Transverse colon (tissue), 4 donors: Measurements from ENCODE around the gene KMT2B.
"Not testable (repeated sequence)": the region's sequence is repeated elsewhere in the genome, so short reads cannot be mapped to it uniquely, and the experiment has no call there.

Experiments used
- CTCF ChIP-seq, 5 experiments: fragments of 200-600 bp in 3 of 5; fragments of 450-650 bp in 2 of 5; sonication (generic) in 3 of 5; IDR thresholded peaks; 1 replicate in 2 of 5; 2 replicates in 3 of 5; pipeline ENCODE4 v1.5.1; 2016 to 2017; ENCODE audit warnings: antibody characterized with exemption in 5 of 5, inconsistent platforms in 3 of 5, mild to moderate bottlenecking in 2 of 5, moderate library complexity in 1 of 5
- EP300 ChIP-seq: sonication (generic); formaldehyde crosslinking; IDR thresholded peaks from one replicate; pipeline ENCODE4 v1.6.1; 2017; ENCODE audit warnings: antibody characterized with exemption, low read depth
- POLR2A ChIP-seq: fragments of 450-650 bp; IDR thresholded peaks from one replicate; pipeline ENCODE4 v1.6.1; 2016; ENCODE audit warnings: antibody characterized with exemption, mild to moderate bottlenecking, moderate library complexity
- POLR2AphosphoS5 ChIP-seq, 3 donors: sonication (generic); formaldehyde crosslinking; IDR thresholded peaks; one replicate each; pipeline ENCODE4 v1.6.1; 2016; ENCODE audit warnings: antibody characterized with exemption in 3 of 3

GRCh38 chr19:35772362-35772761, 54.6 kb downstream of the KMT2B start:
- not testable (repeated sequence) for TF ChIP-seq CTCF (IDR thresholded peaks at IDR 0.05); POLR2A; POLR2AphosphoS5 (IDR thresholded peaks at IDR 0.05); EP300
